ENCODE measurements around the gene LYL1. TPM values are rescaled to one million over a fixed set of nuclear protein-coding genes. Genes with fewer than 3 reads are reported as not detected.

Gene LYL1
- polyA plus RNA-seq, 1 donor from 2014 or later: not detected

GRCh38 chr19:13089139-13089856 lies 13.4 kb downstream of the LYL1 start:
- Histone ChIP-seq H3K4me2 (ENCODE audit: low read length) (no peak overlapping the region), H3K4me3 (ENCODE audit: low read length) (no peak overlapping the region), H3F3A (ENCODE audit: insufficient read depth, low read length, poor library complexity, severe bottlenecking) (no peaks in the 10 kb centered on the region), H3K9me2 (ENCODE audit: insufficient read depth, low read length) (no peaks in the 10 kb centered on the region), H3K9me3 (ENCODE audit: low read length) (no peaks in the 10 kb centered on the region), H3K36me3 (ENCODE audit: insufficient read depth, low read length) (no peaks in the 10 kb centered on the region), H3K79me2 (replicated peaks; ENCODE audit: insufficient read depth, low read length) (no peaks in the 10 kb centered on the region), H3K27ac (ENCODE audit: low read length) (no peak overlapping the region), H2AFZ (ENCODE audit: low read depth, low read length) (no peak overlapping the region), H4K20me1 (ENCODE audit: insufficient read depth) (no peaks in the 10 kb centered on the region), H3K9ac (ENCODE audit: low read length) (no peak overlapping the region), H3K27me3 (ENCODE audit: insufficient read depth, low read depth, low read length) (peaks cover 5% of the 10 kb centered on the region)
- no peak for TF ChIP-seq RAD21 (conservative IDR thresholded peaks at IDR 0.05)
- no peak for TF ChIP-seq SMC3 (conservative IDR thresholded peaks at IDR 0.05; ENCODE audit: poor library complexity)

- Histone ChIP-seq H3K4me2 (ENCODE audit: low read length) (no peak overlapping the region), H3K79me2 (replicated peaks; ENCODE audit: insufficient read depth, low read length) (no peaks in the 10 kb centered on the region), H3K9me2 (ENCODE audit: insufficient read depth, low read length) (no peaks in the 10 kb centered on the region), H3K27me3 (ENCODE audit: insufficient read depth, low read depth, low read length) (no peaks in the 10 kb centered on the region), H4K20me1 (ENCODE audit: insufficient read depth) (no peaks in the 10 kb centered on the region), H3K27ac (ENCODE audit: low read length) (no peak overlapping the region), H3F3A (ENCODE audit: insufficient read depth, low read length, poor library complexity, severe bottlenecking) (no peaks in the 10 kb centered on the region), H2AFZ (ENCODE audit: low read depth, low read length) (no peak overlapping the region), H3K4me3 (ENCODE audit: low read length) (no peak overlapping the region), H3K9ac (ENCODE audit: low read length) (no peak overlapping the region), H3K36me3 (ENCODE audit: insufficient read depth, low read length) (no peaks in the 10 kb centered on the region), H3K9me3 (ENCODE audit: low read length) (no peaks in the 10 kb centered on the region)
- TF ChIP-seq REST (IDR thresholded peaks at IDR 0.05; ENCODE audit: borderline replicate concordance) (no peak), EP300 (conservative IDR thresholded peaks at IDR 0.05; ENCODE audit: poor library complexity, severe bottlenecking) (no peak), EZH2 (IDR thresholded peaks at IDR 0.05; ENCODE audit: borderline replicate concordance, insufficient read depth, low read length, poor library complexity, severe bottlenecking) (no peak), CTCF (IDR thresholded peaks at IDR 0.05; ENCODE audit: poor library complexity, severe bottlenecking) (no peak), RAD21 (conservative IDR thresholded peaks at IDR 0.05) (no peak), TAF1 (IDR thresholded peaks at IDR 0.05; ENCODE audit: low read depth) (no peak), MXI1 (conservative IDR thresholded peaks at IDR 0.05; ENCODE audit: poor library complexity, severe bottlenecking) (no peak), SMC3 (conservative IDR thresholded peaks at IDR 0.05; ENCODE audit: poor library complexity) (no peak), POLR2AphosphoS5 (IDR thresholded peaks at IDR 0.05) (no peak)
These were observed 14.7 kb downstream of the LYL1 start for GRCh38 chr19:13087795-13088537.
